SHP77 treated with DMSO at 0.1 percent for 48 hours (cell line): ENCODE results near the gene UPF1.
"Not testable (repeated sequence)": the region's sequence is repeated elsewhere in the genome, so short reads cannot be mapped to it uniquely, and the experiment has no call there.

ENCODE experiments used
- DNase-seq: peaks from one replicate; lab custom pipeline; 2025; lab: John Stamatoyannopoulos, UW

UPF1 gene

DNA sequence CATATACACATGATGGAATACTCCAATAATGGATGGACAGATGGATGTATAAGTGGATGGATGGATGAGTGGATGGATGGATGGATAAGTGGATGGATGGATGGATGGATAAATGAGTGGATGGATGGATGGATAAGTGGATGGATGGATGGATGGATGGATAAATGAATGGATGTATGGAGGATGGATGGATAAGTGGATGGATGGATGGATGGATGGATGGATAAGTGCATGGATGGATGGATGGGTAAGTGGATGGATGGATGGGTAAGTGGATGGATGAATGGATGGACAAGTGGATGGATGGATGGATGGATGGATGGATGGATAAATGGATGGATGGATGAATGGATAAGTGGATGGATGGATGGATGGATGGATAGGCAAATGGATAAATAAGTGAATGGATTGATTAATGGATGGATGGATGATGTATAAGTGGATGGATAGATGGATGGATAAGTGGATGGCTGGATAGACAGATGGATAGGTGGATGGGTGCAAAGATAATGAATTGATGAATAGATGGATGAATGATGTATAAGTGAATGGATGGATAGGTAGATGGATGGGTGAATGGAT is 32.3 kb upstream of the UPF1 start:
- DNase-seq, result no peak

DNA sequence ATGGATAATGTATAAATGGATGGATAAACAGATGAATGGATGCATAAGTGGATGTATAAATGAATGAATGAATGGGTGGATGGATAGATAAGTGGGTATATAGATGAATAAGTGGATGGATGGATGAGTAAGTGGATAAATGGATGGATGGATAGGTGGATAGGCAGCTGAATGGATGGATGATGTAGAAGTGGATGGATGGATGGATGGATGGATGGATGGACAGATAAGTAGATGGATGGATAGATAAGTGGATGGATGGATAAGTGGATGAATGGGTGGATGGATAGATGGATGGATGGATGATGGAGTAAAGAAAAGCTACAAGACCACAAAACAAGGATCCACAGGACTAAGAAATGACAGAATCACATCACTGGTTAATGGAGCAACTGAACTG is 31.7 kb upstream of the UPF1 start:
- no peak for DNase-seq

DNA sequence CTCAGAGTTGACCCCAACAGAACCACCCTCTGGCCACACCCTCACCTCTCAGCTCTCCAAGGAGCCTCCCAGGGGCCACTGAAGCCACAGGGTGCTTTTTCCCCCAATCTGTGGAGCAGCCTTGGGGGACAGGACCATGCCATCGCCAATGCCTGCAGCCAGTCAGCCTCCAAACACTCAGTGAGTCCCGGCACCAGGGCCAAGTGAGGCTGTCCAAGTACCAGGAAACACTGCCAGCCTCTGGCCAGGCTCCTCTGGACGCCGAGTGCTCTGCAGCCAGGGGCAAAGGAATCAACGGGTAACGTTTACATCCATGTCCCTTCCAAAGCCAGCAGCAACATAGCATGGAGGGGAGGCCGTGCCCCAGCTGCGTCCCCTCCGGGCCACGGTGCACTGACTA is 31.1 kb upstream of the UPF1 start:
- DNase-seq, result no peak

DNA sequence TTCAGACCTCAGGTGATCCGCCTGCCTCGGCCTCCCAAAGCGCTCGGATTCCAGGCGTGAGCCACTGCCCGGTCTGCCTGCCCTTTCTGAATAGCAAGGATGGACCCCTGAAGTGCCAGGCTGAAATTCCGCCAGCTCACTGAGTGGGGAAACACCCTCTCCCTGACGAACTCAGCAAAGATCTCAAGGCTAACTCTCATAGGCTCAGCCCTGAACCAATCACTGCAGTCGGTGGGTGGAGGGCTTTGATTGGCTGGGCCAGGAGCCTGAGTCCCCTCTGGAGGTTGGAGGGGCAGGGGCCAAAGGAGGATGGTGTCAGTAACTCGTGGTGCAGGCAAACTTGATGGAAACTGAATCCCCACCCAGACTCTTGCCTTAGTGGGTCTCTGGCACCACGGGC is 29.4 kb upstream of the UPF1 start:
- DNase-seq, result no peak

DNA sequence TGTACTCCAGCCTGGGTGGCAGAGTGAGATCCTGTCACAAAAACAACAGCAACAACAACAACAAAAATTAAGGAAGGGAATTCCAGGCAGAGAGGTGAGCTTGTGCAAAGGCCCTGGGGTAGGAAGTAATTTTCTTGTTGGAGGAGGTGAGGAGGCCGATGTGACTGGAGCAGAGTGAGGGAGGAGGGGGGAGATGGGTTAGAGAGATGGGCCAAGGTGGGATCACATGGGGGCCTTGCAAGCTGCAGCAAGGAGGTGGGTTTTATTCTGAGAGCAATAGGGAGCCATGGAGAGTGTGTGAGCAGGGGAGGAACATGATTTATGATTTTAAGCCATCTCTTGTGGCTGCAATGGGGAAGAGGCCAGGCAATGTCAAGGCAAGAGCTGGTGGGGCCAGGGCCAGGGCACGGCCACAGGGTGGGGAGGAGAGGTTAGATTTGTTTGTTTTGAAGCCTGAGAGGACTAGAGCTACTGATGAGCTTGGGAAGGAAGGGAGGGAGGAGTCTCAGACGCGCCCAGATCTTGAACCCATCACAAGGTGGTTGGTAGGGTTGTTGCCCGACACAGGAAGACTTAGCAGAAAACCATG is 28.1 kb upstream of the UPF1 start:
- DNase-seq, result no peak

DNA sequence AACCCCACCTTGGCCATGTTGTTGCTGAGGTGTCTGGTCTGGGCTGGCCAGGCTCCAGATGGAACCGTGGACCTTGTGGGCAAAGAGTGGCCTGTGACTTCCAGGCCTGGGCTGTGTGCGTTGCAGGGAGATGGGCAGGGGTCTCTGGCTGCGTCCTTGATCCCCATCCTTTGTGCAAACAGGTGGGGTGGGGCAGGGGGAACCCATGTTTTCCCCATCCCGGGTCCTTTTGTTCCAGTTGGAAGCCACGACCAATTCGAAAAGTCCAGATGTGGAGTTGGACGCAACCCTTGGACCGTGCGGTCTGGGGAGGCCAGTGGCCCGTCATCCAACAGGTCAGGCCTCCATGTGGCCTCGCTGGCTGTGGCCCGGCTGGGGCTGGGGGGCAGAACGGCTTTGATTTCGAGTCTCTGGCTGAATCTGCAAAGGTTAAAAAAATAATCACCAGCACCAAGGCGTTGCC is 27.6 kb upstream of the UPF1 start:
- no peak for DNase-seq

DNA sequence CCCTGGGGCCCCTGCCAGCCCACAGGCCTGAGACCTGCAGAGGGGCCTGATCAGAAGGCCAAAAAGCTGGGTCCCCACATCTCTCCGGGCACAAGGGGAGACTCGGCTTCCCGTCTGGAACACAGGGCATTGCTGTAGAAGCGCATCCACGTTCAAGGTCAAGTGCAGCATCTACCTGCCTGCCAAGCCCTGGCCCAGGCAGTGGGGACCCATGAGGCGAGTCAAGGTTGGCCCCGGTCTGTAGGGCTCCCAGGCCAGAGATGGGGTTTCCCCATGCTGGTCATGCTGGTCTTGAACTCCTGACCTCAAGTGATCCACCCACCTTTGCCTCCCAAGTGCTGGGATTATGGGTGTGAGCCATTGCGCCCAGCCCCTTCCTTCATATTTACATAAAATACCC is 27.1 kb upstream of the UPF1 start:
- no peak for DNase-seq

DNA sequence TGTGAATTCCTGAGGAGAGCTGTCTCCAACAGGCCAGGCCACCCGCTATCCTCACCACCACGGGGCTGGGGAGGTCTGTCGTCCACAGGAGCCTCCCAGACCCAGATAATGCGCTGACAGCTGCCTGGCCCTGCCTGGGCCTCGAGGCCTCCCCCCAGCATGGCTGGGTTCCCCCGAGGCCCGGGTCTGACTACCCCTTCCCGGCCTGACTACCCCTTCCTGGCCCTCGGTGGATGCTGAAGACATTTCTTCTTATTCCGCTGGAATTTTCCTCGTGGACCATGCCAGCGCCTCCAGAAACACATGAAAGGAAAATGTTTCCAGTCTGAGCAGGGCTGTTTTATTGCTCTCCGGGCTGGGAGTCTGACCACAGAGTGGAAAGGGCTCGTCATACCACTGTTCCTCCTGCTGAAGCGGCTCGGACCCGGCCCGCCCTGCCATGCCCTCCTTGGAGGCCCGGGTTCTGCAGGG is 23.9 kb upstream of the UPF1 start:
- no peak for DNase-seq

DNA sequence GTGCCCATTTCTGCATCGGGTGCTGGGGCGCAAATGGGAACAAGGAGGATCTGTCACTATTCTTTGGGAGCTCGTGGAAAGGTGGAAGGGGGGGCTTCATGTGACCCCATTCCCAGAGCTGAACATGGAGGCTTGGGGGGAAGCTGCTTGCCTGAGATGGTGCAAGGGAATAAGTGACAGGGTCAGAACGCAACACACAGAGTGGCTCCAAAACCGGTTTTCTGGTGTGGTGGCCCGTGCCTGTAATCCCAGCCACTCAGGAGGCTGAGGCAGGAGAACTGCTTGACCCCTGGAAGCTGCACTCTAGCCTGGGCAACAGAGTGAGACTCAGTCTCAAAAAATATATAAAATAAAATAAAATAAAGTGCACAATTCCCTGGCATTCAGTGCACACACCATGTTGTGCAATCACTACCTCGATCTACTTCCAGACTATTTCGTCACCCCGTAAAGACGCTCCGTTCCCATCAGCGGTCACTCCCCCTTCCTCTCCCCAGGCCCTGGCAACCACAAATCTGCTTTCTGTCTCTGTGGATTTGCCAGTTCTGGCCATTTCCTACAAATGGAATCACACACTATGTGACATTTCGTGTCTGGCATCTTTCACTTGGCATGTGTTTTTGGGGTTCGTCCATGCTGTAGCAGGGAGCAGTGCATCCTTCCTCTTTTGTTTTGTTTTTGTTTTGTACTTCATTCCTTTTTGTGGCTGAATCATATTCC is 22.4 kb upstream of the UPF1 start:
- no peak for DNase-seq

DNA sequence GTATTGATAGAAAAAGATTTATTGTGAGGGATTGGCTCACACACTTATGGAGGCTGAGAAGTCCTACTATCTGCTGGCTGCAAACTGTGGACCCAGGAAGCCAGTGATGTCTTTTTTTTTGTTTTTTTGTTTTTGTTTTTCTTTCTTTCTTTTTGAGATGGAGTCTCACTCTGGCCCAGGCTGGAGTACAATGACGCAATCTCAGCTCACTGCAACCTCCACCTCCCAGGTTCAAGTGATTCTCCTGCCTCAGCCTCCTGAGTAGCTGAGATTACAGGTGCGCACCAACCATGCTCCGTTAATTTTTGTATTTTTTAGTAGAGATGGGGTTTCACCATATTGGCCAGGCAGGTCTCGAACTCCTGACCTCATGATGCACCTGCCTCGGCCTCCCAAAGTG is 20.1 kb upstream of the UPF1 start:
- DNase-seq, result not testable (repeated sequence)

DNA sequence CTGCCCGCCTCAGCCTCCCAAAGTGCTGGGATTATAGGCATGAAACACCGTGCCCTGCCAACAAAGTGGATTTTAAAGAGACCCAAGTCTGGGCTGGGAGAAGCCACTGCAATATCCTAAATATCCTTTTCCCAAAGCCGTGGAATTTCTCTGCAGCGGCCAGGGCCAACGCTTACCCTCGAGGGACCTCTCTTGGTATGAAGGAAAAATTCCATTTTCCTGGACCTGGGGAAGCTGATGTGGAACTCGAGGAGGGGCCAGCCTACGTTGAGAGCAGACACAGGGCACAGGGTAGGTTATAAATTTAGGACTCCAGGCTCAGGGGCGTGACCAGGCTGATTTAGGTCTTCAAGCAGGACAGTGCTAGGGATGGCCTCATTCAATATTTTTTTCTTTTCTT is 17.7 kb upstream of the UPF1 start:
- DNase-seq, result no peak

DNA sequence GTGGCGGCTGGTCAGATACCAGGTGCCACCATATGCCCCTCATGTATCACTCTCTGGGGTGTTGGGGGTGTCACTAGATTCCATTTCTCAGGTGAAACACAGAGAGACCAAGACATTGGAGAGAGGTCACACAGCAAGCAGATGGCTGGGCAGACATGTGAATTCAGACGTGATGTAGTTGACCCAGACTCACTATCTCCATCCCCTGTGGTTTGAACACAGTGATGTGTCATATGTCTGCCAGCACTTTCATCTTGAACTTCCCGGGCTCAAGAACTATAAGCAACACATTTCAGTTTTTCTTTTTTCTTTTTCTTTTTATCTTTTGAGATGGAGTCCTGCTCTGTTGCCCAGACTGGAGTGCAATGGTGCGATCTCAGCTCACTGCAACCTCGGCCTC is 16.1 kb upstream of the UPF1 start:
- DNase-seq, result no peak

DNA sequence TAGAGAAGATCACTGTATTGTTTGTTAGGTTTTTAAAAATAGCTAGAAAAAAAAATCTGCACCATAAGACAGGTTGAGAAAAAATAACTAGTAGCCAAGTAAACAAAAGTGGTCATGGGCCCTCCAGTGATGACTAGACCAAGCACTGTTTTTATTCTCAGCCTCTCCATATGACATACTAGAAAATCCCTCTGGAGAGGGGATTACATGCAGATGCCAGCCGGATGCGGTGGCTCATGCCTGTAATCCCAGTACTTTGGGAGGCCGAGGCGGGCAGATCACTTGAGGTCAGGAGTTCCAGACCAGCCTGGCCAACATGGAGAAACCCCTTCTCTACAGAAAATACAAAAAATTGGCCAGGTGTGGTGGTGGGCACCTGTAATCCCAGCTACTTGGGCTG is 15.1 kb upstream of the UPF1 start:
- DNase-seq, result not testable (repeated sequence)

DNA sequence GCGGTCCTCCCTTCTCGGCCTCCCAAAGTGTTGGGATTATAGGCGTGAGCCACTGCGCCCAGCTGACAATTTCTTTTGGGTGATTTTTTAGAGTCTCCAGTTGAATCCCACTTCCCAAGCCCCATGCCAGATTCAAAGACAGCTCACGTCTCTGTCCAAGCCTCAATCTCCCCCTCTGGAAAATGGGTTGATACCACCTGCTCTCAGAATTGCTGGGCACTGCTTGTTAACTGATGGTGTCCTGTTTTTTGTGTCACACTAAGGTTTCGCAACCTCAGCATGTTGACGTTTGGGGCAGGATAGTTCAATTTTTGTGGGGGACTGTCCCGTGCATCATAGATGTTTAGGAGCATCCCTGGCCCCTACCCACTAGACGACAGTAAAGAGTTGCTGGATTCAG is 14.2 kb upstream of the UPF1 start:
- no peak for DNase-seq

DNA sequence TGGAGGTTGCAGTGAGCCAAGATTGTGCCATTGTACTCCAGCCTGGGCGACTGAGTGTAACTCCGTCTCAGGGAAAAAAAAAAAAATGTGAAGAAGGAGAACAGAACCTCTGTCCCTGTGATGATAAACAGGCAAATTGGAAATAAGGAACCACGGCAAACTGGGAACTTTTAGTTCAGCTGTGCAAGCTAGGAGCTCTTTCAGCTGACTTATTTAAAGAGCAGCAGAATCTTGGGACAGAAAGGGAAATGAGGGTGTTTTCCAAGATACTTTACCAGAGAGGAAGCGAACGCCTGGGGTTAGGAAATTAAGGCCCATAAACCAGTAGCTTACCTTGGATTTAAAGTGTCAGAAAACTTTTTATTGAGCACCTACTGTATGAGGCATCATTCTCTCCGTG is 3.0 kb upstream of the UPF1 start:
- no peak for DNase-seq

DNA sequence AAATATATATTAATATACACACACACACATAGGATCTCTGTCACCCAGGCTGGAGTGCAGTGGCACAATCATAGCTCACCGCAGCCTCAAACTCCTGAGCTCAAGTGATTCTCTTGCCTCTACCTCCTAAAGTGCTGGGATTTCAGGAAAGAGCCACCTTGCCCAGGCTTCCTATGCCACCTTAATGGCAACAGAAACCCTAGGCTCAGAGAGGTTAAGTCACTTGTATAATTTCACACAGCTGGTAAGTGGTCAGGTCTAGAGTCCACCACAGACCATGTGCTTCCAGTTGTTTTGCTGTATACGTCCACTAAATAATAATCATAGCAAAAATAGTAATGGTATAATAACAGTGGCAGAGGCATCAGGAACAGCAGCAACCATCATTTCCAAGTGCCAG is 1.3 kb upstream of the UPF1 start:
- no peak for DNase-seq

DNA sequence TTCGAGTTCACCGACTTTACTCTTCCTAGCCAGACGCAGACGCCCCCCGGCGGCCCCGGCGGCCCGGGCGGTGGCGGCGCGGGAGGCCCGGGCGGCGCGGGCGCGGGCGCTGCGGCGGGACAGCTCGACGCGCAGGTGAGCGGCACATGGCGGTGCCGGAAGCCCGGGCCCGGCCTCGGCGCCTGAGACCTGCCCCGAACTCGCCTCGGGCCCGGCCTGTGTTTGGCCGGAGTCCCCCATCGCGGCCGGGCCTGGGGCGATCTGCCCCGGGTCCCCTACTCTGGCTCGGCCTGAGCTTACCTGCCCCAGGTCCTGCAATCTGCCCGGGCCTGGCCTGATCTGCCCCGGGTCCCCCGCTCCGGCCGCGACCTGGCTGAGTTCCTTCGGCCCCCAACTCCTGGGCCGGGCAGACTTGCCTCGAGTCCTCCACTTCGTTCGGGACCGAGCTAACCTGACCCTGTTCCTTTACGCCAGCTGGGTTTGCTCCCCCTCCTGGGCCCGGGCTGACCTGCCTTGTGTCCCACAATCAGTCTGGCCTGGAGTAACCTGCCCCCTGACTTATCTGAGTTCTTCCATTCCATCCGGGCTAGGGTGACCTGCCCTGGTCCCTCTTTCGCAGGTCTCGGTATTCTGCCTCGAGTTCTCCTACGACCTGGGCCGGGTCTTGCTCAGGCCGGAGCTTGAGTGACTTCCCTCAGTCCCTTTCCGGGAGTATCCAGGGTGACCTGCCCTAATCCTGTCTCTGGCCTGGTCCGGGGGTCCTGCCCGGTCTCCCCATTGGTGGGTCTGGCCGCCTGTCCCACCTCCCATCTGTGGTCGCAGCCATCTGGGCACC is 764 bp downstream of the UPF1 start:
- DNase-seq, result no peak

DNA sequence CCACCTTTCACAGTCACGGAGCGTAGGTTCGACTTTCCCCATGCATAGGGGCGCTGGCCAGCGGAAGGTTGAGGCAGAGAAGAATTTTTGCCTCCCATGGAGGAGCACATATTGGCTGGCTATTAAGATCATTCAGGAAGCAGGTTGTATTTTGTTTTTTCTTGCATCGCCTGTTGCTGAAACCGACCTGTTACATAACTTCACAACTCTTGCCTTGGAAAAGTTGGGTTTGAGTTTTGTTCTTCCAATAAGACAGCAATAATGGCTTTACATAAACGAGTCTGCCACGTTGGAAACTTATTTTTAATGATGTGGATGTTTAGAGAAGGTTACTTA is 1.4 kb downstream of the UPF1 start:
- DNase-seq, result no peak

DNA sequence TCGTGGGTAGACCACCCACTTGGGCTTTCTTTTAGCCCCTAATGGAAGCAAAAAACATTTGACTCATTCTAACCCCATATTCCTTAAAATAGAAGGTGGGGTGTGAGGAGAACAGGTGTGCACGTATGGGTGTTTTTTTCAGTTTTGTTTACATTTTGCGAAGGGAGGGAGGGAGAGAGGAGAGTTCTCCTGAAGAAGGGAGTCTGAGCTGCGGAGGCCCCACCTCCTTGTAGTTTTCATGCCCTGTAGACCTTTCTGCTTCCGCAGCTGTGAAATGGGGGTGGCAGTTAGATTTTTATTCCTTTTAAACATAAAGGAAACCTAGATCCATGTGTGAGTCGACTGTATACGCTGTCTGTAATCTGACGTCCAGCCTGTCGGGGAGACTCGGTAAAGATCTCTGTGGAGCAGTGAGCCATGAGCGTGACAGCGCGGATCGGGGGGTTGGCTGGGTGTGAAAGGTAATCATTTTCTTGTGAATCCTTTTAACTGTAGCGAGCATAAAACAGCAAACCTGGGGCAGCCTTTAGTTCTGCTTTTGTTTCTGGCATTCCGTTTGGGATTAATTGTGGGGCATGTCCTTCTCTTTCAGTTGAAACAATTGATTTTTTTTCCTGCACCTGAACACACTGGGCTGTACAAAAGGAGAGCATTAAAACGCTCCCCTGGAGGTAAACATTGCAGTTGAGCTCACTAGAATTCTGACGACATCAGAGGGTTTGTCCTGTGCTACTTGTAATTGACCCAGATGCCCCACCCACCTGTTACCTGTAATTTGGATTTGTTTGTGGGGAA is 2.3 kb downstream of the UPF1 start:
- no peak for DNase-seq

DNA sequence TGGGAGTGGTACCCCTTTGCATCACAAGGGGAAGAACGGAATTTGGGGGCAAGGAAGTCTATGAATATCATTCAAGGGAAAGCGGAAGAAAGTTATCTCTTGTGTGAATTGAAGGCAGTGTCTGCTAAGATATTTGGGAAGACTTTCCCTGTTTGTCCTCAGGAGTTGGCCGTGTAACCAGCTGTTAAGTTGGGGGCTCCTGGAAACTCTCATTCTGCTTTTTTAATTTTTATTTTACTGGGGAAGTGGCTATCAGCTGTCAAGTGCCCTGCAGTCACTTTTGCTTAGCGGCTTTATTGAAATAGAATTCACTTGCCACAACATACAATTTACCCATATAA is 2.9 kb downstream of the UPF1 start:
- DNase-seq, result no peak

DNA sequence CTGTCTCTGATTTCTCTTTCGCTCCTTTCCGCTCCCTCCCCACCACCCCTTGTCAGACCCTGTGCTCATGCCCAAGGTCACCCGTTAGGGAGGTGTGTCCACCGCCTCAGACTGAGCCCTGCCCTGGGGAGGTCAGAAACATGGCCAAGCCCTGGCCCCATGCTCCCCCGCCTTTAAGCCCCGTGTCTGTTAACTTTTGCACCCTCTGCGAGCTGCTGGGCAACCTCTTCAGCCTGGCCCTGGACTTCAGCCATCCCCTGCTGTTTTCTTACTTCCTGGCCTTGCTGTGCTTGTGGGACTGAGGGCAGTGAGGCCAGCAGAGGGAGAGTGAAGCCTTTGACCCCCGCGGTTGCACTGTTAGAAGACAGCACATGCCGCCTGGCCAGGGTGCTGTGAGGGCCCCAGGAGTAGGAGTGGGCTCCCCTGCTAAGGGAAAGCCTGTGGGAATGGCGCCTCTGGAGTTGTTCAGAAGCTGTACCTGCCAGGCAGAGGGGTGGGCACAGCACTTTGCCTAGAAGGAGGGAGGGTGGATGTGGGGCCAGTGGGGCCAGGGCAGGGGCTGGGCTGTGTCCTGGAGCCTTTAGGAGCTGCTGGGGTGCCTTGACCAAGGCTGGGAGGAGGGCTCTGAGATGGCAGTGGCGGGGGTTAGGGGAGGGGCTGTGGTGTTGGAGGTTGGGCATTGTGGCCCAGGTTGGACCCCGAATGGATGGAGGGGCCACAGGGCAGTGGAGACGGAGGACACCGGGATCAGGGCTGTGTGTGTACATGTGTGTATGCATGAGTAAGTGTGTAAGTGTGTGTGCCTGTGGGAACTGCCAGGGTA is 7.9 kb downstream of the UPF1 start:
- DNase-seq, result no peak
